ENCODE results near the gene ACADM. TPM values are rescaled to one million over a fixed set of nuclear protein-coding genes. Genes with fewer than 3 reads are reported as not detected.
A peak's percentile ranks its signal among the peaks of the same experiment; 100 is the strongest.

The ACADM gene
- total RNA-seq, 2 experiments from 2014 or later, result 3.5 to 4.7 TPM

GRCh38 chr1:75787524-75787923 lies 63.0 kb downstream of the ACADM start:
- no peak for ATAC-seq (ENCODE audit: poor library complexity)
- Mint-ChIP-seq H3K4me1 (ENCODE audit: low read depth) (peaks cover 65% of the 10 kb centered on the region), H3K4me3 (peak overlapping the region; percentile 98)

GRCh38 chr1:75789988-75790387 lies 65.5 kb downstream of the ACADM start:
- ATAC-seq (ENCODE audit: poor library complexity) (no peak), DNase-seq (no peak)
- peaks cover 74% of the 10 kb centered on the region for H3K4me1 Mint-ChIP-seq (ENCODE audit: low read depth)
- Histone ChIP-seq H3K27me3 (ENCODE audit: control insufficient read depth in 1 of 2, insufficient read depth in 2 of 2, low read length in 2 of 2) (no peaks in the 10 kb centered on the region), H3K9me3 (ENCODE audit: control insufficient read depth in 1 of 2, insufficient read depth in 1 of 2, low read length in 2 of 2) (no peaks in the 10 kb centered on the region), H3K4me1 (ENCODE audit: insufficient read depth, low read length) (peaks cover 21% of the 10 kb centered on the region), H3K4me3 (ENCODE audit: low read length) (no peak overlapping the region), H3K36me3 (ENCODE audit: insufficient read depth, low read length) (peaks cover 64% of the 10 kb centered on the region), H3K27ac (ENCODE audit: low read depth in 1 of 2, low read length in 2 of 2) (peak overlapping the region in 1 of 2 donors; percentile 53)
- H3K27ac Mint-ChIP-seq, result peak overlapping the region; percentile 92
- no peaks in the 10 kb centered on the region for H3K27me3 Mint-ChIP-seq
- intact Hi-C loops (cut with DNase I, micrococcal nuclease), result loop anchor here (5.0 to 10.0 kb wide), 4 partner anchors 282 to 1987 kb away; partner anchors contain the start of genes MIGA1 (in 2 of the 2), ST6GALNAC3 (in 1 of the 2) and ZZZ3 (in 1 of the 2)
- TF ChIP-seq CTCF (IDR thresholded peaks at IDR 0.05), result no peak
- ChIA-PET POLR2A (no interaction called here), CTCF (no interaction called here)
- peak overlapping the region; percentile 62 for H3K4me3 Mint-ChIP-seq
- no peaks in the 10 kb centered on the region for H3K9me3 Mint-ChIP-seq
- peaks cover 89% of the 10 kb centered on the region for H3K36me3 Mint-ChIP-seq (ENCODE audit: low read depth)

More at GRCh38 chr1:75787524-75787923, 63.0 kb downstream of the ACADM start:
- peak overlapping the region; percentile 92 for H3K27ac Mint-ChIP-seq
- Histone ChIP-seq H3K9me3 (ENCODE audit: control insufficient read depth in 1 of 2, insufficient read depth in 1 of 2, low read length in 2 of 2) (no peaks in the 10 kb centered on the region), H3K27me3 (ENCODE audit: control insufficient read depth in 1 of 2, insufficient read depth in 2 of 2, low read length in 2 of 2) (no peaks in the 10 kb centered on the region), H3K27ac (ENCODE audit: low read depth in 1 of 2, low read length in 2 of 2) (peak overlapping the region; percentile 34 to 38), H3K36me3 (ENCODE audit: insufficient read depth, low read length) (peaks cover 41% of the 10 kb centered on the region), H3K4me1 (ENCODE audit: insufficient read depth, low read length) (peaks cover 26% of the 10 kb centered on the region), H3K4me3 (ENCODE audit: low read length) (peak overlapping the region; percentile 67)
- no peaks in the 10 kb centered on the region for H3K9me3 Mint-ChIP-seq
- POLR2A ChIA-PET, result interaction anchor here (0.9 to 1.6 kb wide), 2 partner anchors 13 to 63 kb away, joined by 3 to 5 read pairs; partner anchors contain the start of gene ACADM
- TF ChIP-seq CTCF (IDR thresholded peaks at IDR 0.05), result no peak
- CTCF ChIA-PET, result no interaction called here
- DNase-seq, result peak in 3 of 14 experiments; percentile 23 to 35 (median 27)
- peaks cover 64% of the 10 kb centered on the region for H3K36me3 Mint-ChIP-seq (ENCODE audit: low read depth)
- intact Hi-C loops (cut with DNase I, micrococcal nuclease), result loop anchor here (2.0 to 10.0 kb wide), 5 partner anchors 63 to 1990 kb away; partner anchors contain the start of genes MIGA1 (in 2 of the 2), ACADM (in 1 of the 2), ST6GALNAC3 (in 1 of the 2) and ZZZ3 (in 1 of the 2)
- H3K27me3 Mint-ChIP-seq, result no peaks in the 10 kb centered on the region

- intact Hi-C loops (cut with DNase I, micrococcal nuclease), result no loop called here
- Mint-ChIP-seq H3K27ac (peak overlapping the region; percentile 92), H3K9me3 (no peaks in the 10 kb centered on the region), H3K4me1 (ENCODE audit: low read depth) (peaks cover 67% of the 10 kb centered on the region), H3K36me3 (ENCODE audit: low read depth) (peaks cover 98% of the 10 kb centered on the region), H3K27me3 (no peaks in the 10 kb centered on the region), H3K4me3 (peak overlapping the region; percentile 75)
- ChIA-PET CTCF (no interaction called here), POLR2A (no interaction called here)
- H3K27me3 ChIP-seq (ENCODE audit: control insufficient read depth in 1 of 2, insufficient read depth in 2 of 2, low read length in 2 of 2), result no peaks in the 10 kb centered on the region
- TF ChIP-seq CTCF (IDR thresholded peaks at IDR 0.05), result no peak
- H3K4me1 ChIP-seq (ENCODE audit: insufficient read depth, low read length), result peaks cover 13% of the 10 kb centered on the region
- peaks cover 74% of the 10 kb centered on the region for H3K36me3 ChIP-seq (ENCODE audit: insufficient read depth, low read length)
- peak in 1 of 14 experiments; percentile 19 for DNase-seq
- H3K27ac ChIP-seq (ENCODE audit: low read depth in 1 of 2, low read length in 2 of 2), result peak overlapping the region in 1 of 2 donors; percentile 42
- H3K9me3 ChIP-seq (ENCODE audit: control insufficient read depth in 1 of 2, insufficient read depth in 1 of 2, low read length in 2 of 2), result no peaks in the 10 kb centered on the region
- no peak for ATAC-seq (ENCODE audit: poor library complexity)
- H3K4me3 ChIP-seq (ENCODE audit: low read length), result no peak overlapping the region
Observed at GRCh38 chr1:75791022-75791421, 66.5 kb downstream of the ACADM start.

All from CD4-positive, alpha-beta T cell (primary cell).